HG03354 (cell line): ENCODE measurements around the gene NEU1.
A peak's percentile ranks its signal among the peaks of the same experiment; 100 is the strongest.

Experiments used
- ATAC-seq: cut with Tn5 transposase; IDR thresholded peaks from one replicate; pipeline ENCODE4 v1.9.1; 2021; ENCODE audit warnings: mild to moderate bottlenecking; ENCODE audit not compliant: unreplicated experiment, poor library complexity, severe bottlenecking

NEU1 gene

GRCh38 chr6:31896856-31897611 lies 34.4 kb upstream of the NEU1 start:
- ATAC-seq: peak; percentile 7

GRCh38 chr6:31896493-31896855 lies 33.9 kb upstream of the NEU1 start:
- ATAC-seq: no peak

GRCh38 chr6:31892821-31893220 lies 30.2 kb upstream of the NEU1 start:
- no peak for ATAC-seq

GRCh38 chr6:31889331-31889972 lies 26.8 kb upstream of the NEU1 start:
- no peak for ATAC-seq

- no peak for ATAC-seq
Observed at GRCh38 chr6:31888276-31889258, 25.9 kb upstream of the NEU1 start.

GRCh38 chr6:31887173-31888007 lies 24.8 kb upstream of the NEU1 start:
- no peak for ATAC-seq

- no peak for ATAC-seq
Observed at GRCh38 chr6:31886541-31886991, 23.9 kb upstream of the NEU1 start.

- no peak for ATAC-seq
Observed at GRCh38 chr6:31884528-31885035, 22.0 kb upstream of the NEU1 start.

GRCh38 chr6:31883676-31884075 lies 21.1 kb upstream of the NEU1 start:
- no peak for ATAC-seq

- ATAC-seq: no peak
Observed at GRCh38 chr6:31882344-31882743, 19.7 kb upstream of the NEU1 start.

- ATAC-seq: no peak
Observed at GRCh38 chr6:31881136-31881859, 18.7 kb upstream of the NEU1 start.

GRCh38 chr6:31880616-31881015 lies 18.0 kb upstream of the NEU1 start:
- no peak for ATAC-seq

GRCh38 chr6:31879901-31880300 lies 17.3 kb upstream of the NEU1 start:
- ATAC-seq: no peak

GRCh38 chr6:31879143-31879542 lies 16.5 kb upstream of the NEU1 start:
- ATAC-seq: no peak

- no peak for ATAC-seq
Observed at GRCh38 chr6:31878726-31879125, 16.1 kb upstream of the NEU1 start, which contains the start of gene SLC44A4. Gene SLC44A4 (minus strand): TSS chr6:31878997. CDS start chr6:31878980, 17 bp downstream.

GRCh38 chr6:31878222-31878621 lies 15.6 kb upstream of the NEU1 start:
- ATAC-seq: no peak

- ATAC-seq: no peak
Observed at GRCh38 chr6:31877651-31878161, 15.1 kb upstream of the NEU1 start.

GRCh38 chr6:31877125-31877650 lies 14.6 kb upstream of the NEU1 start:
- no peak for ATAC-seq
